SU-DHL-6 (cell line): ENCODE data around the gene BPIFB4.

Experiments
- H2AFZ ChIP-seq: fragments of 200-600 bp; sonication (generic); 2 replicates; pipeline ENCODE4 v1.6.1; 2014; ENCODE audit warnings: low read depth, mild to moderate bottlenecking, moderate library complexity, mixed read lengths, antibody characterized with exemption, low read length; ENCODE audit not compliant: severe bottlenecking
- H3F3A ChIP-seq: fragments of 200-600 bp; shearing (Covaris generic); 2 replicates; pipeline ENCODE4 v1.6.0; 2016; ENCODE audit warnings: antibody characterized with exemption, mild to moderate bottlenecking; ENCODE audit not compliant: insufficient read depth
- H3K27ac ChIP-seq: fragments of 200-600 bp; sonication (generic); 2 replicates; pipeline ENCODE4 v1.5.1; 2016; ENCODE audit warnings: low read depth, mild to moderate bottlenecking, low read length, moderate library complexity, mixed read lengths
- H3K27me3 ChIP-seq: fragments of 200-600 bp; sonication (generic), shearing (Covaris generic); 2 replicates; pipeline ENCODE4 v1.6.0; 2014; ENCODE audit warnings: mild to moderate bottlenecking, low read length
- H3K36me3 ChIP-seq: fragments of 200-600 bp; sonication (generic); 2 replicates; pipeline ENCODE4 v1.6.1; 2014; ENCODE audit warnings: mild to moderate bottlenecking, low read length, mixed read lengths
- H3K4me2 ChIP-seq: fragments of 300-600, 200-600 bp; shearing (Covaris generic), sonication (generic); 2 replicates; pipeline ENCODE4 v1.6.0; 2014; ENCODE audit warnings: low read length, low read depth, mild to moderate bottlenecking; ENCODE audit not compliant: poor library complexity, severe bottlenecking
- H3K4me3 ChIP-seq: fragments of 200-600 bp; sonication (generic); 2 replicates; pipeline ENCODE4 v1.5.1; 2014; ENCODE audit warnings: antibody characterized with exemption, low read length, mild to moderate bottlenecking, mixed read lengths; ENCODE audit not compliant: insufficient read depth, poor library complexity, severe bottlenecking
- H3K79me2 ChIP-seq: fragments of 200-600 bp; sonication (generic); 2 replicates; pipeline ENCODE4 v1.6.1; 2014; ENCODE audit warnings: mild to moderate bottlenecking, low read length, moderate library complexity; ENCODE audit not compliant: insufficient read depth
- H3K9ac ChIP-seq: fragments of 200-600 bp; sonication (generic); 2 replicates; pipeline ENCODE4 v1.7.0; 2014; ENCODE audit warnings: mild to moderate bottlenecking, low read length
- H3K9me2 ChIP-seq: fragments of 200-600 bp; sonication (generic); replicated peaks from 2 replicates; pipeline ENCODE4 v1.6.1; 2014; ENCODE audit warnings: low read length; ENCODE audit not compliant: insufficient read depth
- H3K9me3 ChIP-seq: fragments of 200-600 bp; sonication (generic); 2 replicates; pipeline ENCODE4 v1.6.1; 2014; ENCODE audit warnings: low read length, mixed read lengths; ENCODE audit not compliant: insufficient read depth
- H4K20me1 ChIP-seq: fragments of 200-600 bp; sonication (generic); 2 replicates; pipeline ENCODE4 v1.6.1; 2014; ENCODE audit warnings: low read depth, mild to moderate bottlenecking, antibody characterized with exemption, low read length, moderate library complexity, mixed read lengths
- EZH2phosphoT487 ChIP-seq: fragments of 200-600 bp; sonication (generic), shearing (Covaris generic); conservative IDR thresholded peaks from 2 replicates; pipeline ENCODE4 v1.6.1; 2018; ENCODE audit warnings: mild to moderate bottlenecking, antibody characterized with exemption, low read length, moderate library complexity, mixed read lengths
- TF ChIP-seq, protein P1 (sequence below): fragments of 200-600 bp; sonication (generic); IDR thresholded peaks from one replicate; pipeline ENCODE4 v1.5.1; 2017; ENCODE audit warnings: antibody characterized with exemption, mild to moderate bottlenecking, low read length, moderate library complexity; ENCODE audit not compliant: insufficient read depth, poor library complexity, severe bottlenecking

The BPIFB4 gene

DNA sequence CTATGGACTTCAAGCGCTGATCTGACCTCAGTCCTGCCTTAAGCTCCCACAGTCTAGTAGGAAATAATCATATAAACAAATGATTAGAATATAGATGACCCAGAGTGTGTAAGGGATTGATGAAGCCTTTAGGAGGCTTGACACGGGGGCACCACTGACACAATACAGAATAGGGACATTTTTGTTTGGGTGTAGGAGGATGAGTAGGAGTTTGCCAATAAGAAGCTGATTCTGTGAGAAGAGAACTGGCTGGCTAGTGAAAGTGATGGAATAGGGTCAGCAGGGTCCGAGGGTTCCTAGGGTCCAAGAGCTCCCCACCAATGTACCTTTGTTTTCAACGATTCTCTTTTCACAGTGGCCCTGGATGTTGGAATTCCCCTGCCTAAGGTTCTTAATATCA lies 7.1 kb upstream of the BPIFB4 start:
- Histone ChIP-seq H3K27ac (no peak overlapping the region), H2AFZ (no peak overlapping the region), H3K9me3 (no peaks in the 10 kb centered on the region), H3K27me3 (no peaks in the 10 kb centered on the region), H4K20me1 (no peaks in the 10 kb centered on the region), H3K9me2 (no peaks in the 10 kb centered on the region), H3K4me2 (no peak overlapping the region), H3K36me3 (no peaks in the 10 kb centered on the region), H3K9ac (no peak overlapping the region), H3K4me3 (no peak overlapping the region), H3K79me2 (no peaks in the 10 kb centered on the region), H3F3A (no peaks in the 10 kb centered on the region)
- no peak for TF ChIP-seq EZH2phosphoT487
- TF ChIP-seq, protein P1, sequence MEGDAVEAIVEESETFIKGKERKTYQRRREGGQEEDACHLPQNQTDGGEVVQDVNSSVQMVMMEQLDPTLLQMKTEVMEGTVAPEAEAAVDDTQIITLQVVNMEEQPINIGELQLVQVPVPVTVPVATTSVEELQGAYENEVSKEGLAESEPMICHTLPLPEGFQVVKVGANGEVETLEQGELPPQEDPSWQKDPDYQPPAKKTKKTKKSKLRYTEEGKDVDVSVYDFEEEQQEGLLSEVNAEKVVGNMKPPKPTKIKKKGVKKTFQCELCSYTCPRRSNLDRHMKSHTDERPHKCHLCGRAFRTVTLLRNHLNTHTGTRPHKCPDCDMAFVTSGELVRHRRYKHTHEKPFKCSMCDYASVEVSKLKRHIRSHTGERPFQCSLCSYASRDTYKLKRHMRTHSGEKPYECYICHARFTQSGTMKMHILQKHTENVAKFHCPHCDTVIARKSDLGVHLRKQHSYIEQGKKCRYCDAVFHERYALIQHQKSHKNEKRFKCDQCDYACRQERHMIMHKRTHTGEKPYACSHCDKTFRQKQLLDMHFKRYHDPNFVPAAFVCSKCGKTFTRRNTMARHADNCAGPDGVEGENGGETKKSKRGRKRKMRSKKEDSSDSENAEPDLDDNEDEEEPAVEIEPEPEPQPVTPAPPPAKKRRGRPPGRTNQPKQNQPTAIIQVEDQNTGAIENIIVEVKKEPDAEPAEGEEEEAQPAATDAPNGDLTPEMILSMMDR: no peak

DNA sequence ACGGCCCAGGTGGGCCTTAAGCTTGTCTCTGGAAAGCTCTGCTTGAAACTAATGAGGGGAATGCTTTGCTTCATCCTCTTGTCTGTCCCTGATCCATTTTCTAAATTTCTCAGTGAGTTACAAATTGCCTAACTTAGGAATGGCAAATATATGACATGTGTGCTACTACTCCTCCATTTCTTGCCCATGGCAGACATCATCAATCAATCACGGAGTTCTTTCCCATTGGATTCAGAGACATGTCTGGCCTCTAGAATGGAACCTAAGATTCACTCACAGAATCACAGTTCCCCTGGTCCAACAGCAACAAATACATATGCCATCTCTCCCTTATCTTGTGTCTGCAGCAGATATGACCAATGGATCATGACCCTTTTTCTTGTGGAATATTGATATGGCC lies 6.6 kb upstream of the BPIFB4 start:
- Histone ChIP-seq H4K20me1 (no peaks in the 10 kb centered on the region), H3K27me3 (no peaks in the 10 kb centered on the region), H2AFZ (no peak overlapping the region), H3K36me3 (no peaks in the 10 kb centered on the region), H3K79me2 (no peaks in the 10 kb centered on the region), H3K27ac (no peak overlapping the region), H3K4me2 (no peak overlapping the region), H3K9ac (no peak overlapping the region), H3K9me3 (no peaks in the 10 kb centered on the region), H3F3A (no peaks in the 10 kb centered on the region), H3K9me2 (no peaks in the 10 kb centered on the region), H3K4me3 (no peak overlapping the region)
- TF ChIP-seq, protein P1: no peak
- TF ChIP-seq EZH2phosphoT487: no peak

GRCh38 chr20:33074675-33075074 lies 4.8 kb upstream of the BPIFB4 start:
- Histone ChIP-seq H3K79me2 (no peaks in the 10 kb centered on the region), H4K20me1 (no peaks in the 10 kb centered on the region), H3K36me3 (no peaks in the 10 kb centered on the region), H3K9me2 (no peaks in the 10 kb centered on the region), H3K9ac (no peak overlapping the region), H3K4me2 (no peak overlapping the region), H2AFZ (no peak overlapping the region), H3K9me3 (no peaks in the 10 kb centered on the region), H3F3A (no peaks in the 10 kb centered on the region), H3K27ac (no peak overlapping the region), H3K4me3 (no peak overlapping the region), H3K27me3 (no peaks in the 10 kb centered on the region)
- TF ChIP-seq, protein P1: no peak
- no peak for TF ChIP-seq EZH2phosphoT487

DNA sequence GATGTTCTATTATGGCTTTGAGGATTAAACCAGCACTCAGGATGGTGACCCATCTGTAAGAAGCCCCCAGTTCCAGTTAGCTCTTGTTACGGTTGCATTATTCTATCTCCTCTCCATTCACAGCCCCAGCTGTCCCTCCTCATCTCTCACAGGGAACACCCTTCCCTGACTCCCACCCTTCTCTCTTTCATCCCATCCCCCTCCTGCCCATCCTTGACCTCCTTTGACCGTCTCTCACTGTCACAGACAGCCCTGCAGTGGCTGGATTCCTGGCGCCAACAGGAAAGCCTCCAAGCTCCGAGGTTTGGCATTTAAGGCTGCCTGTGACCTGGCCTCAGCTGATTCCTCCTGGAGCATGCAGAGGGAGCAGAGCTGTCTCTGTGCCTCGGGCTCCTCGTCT lies 4.2 kb upstream of the BPIFB4 start:
- H2AFZ ChIP-seq: no peak overlapping the region
- H3K9me3 ChIP-seq: no peaks in the 10 kb centered on the region
- no peak for TF ChIP-seq EZH2phosphoT487
- TF ChIP-seq, protein P1: no peak
- no peaks in the 10 kb centered on the region for H3K36me3 ChIP-seq
- H3K9ac ChIP-seq: no peak overlapping the region
- no peak overlapping the region for H3K4me3 ChIP-seq
- H3F3A ChIP-seq: no peaks in the 10 kb centered on the region
- no peaks in the 10 kb centered on the region for H3K27me3 ChIP-seq
- no peaks in the 10 kb centered on the region for H3K79me2 ChIP-seq
- H3K9me2 ChIP-seq: no peaks in the 10 kb centered on the region
- no peak overlapping the region for H3K27ac ChIP-seq
- H3K4me2 ChIP-seq: no peak overlapping the region
- H4K20me1 ChIP-seq: no peaks in the 10 kb centered on the region
